Chondrocyte (in vitro differentiated cells): ENCODE results near the gene CCDC57. TPM values are rescaled to one million over a fixed set of nuclear protein-coding genes. Genes with fewer than 3 reads are reported as not detected.
A peak's percentile ranks its signal among the peaks of the same experiment; 100 is the strongest.

Source experiments
- DNase-seq: peaks from one replicate; pipeline ENCODE4 v3.0.0; 2021; ENCODE audit warnings: mixed read lengths, low spot score
- H3K27ac Mint-ChIP-seq: one replicate; pipeline ENCODE4 v1.8.0; 2021; ENCODE audit warnings: mild to moderate bottlenecking, moderate library complexity, mixed read lengths; ENCODE audit not compliant: unreplicated experiment
- H3K27me3 Mint-ChIP-seq: 2 replicates; pipeline ENCODE4 v1.8.0; 2021; ENCODE audit warnings: low read depth, mixed read lengths
- H3K36me3 Mint-ChIP-seq: 2 replicates; pipeline ENCODE4 v1.8.0; 2021; ENCODE audit warnings: low read depth, mixed read lengths
- H3K4me1 Mint-ChIP-seq: 2 replicates; pipeline ENCODE4 v1.8.0; 2021; ENCODE audit warnings: low read depth, mild to moderate bottlenecking, mixed read lengths
- H3K4me3 Mint-ChIP-seq: one replicate; pipeline ENCODE4 v1.8.0; 2021; ENCODE audit warnings: mild to moderate bottlenecking, moderate library complexity, mixed read lengths; ENCODE audit not compliant: unreplicated experiment
- H3K9me3 Mint-ChIP-seq: 2 replicates; pipeline ENCODE4 v1.8.0; 2021; ENCODE audit warnings: low read depth, mixed read lengths
- total RNA-seq: library from RNA; stranded (reverse); gene quantifications from 3 replicates; pipeline ENCODE4 v1.2.1, GENCODE V29; 2021
- TF ChIP-seq, protein P1 (sequence below): fragments of 200-600 bp; sonication (generic); IDR thresholded peaks from 2 replicates; pipeline ENCODE4 v1.5.0; 2021; ENCODE audit warnings: antibody characterized with exemption, mild to moderate bottlenecking, moderate library complexity

CCDC57 gene
- total RNA-seq, 1 donor from 2014 or later: 23.5 TPM

DNA sequence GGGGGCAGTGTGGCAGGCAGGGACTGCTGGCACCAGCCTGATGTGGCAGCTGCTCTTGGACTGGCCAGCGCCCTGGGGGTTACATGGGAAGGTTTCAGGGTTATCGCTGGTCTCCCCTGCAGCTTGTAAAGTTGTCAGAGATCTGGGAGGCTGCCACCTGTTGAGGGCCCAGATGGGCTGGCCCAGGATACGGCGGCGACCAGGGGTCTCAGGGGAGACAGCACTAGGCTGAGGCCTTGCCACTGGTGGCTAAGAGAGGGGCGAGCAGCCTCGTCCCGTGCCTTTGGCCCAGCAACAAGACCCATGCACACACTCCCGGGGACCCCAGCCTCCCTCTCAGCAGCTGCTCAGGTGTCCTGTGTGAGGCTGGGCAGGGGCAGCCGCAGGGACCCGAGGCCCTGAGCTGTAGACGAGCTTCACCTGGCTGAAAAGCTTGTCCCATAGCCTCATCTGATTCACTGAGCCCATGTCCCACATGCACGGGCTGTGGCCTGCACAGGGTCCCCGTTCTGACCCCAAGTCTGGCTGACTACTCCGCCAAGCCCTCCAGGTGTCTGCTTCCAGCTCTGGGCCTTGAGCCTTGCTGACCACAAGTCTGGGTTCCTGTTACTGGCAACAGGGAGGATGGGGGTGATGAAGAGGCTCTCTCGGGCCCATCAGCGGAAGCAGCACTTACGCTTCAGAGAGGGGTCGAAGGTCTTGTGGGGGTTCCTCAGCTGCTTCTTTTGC lies 153.2 kb downstream of the CCDC57 start:
- Mint-ChIP-seq H3K4me3 (no peak overlapping the region), H3K27ac (no peak overlapping the region), H3K4me1 (peaks cover 6% of the 10 kb centered on the region), H3K9me3 (no peaks in the 10 kb centered on the region), H3K36me3 (peaks cover 3% of the 10 kb centered on the region), H3K27me3 (no peaks in the 10 kb centered on the region)
- TF ChIP-seq, protein P1, sequence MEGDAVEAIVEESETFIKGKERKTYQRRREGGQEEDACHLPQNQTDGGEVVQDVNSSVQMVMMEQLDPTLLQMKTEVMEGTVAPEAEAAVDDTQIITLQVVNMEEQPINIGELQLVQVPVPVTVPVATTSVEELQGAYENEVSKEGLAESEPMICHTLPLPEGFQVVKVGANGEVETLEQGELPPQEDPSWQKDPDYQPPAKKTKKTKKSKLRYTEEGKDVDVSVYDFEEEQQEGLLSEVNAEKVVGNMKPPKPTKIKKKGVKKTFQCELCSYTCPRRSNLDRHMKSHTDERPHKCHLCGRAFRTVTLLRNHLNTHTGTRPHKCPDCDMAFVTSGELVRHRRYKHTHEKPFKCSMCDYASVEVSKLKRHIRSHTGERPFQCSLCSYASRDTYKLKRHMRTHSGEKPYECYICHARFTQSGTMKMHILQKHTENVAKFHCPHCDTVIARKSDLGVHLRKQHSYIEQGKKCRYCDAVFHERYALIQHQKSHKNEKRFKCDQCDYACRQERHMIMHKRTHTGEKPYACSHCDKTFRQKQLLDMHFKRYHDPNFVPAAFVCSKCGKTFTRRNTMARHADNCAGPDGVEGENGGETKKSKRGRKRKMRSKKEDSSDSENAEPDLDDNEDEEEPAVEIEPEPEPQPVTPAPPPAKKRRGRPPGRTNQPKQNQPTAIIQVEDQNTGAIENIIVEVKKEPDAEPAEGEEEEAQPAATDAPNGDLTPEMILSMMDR: no peak
- peak; percentile 88 for DNase-seq

DNA sequence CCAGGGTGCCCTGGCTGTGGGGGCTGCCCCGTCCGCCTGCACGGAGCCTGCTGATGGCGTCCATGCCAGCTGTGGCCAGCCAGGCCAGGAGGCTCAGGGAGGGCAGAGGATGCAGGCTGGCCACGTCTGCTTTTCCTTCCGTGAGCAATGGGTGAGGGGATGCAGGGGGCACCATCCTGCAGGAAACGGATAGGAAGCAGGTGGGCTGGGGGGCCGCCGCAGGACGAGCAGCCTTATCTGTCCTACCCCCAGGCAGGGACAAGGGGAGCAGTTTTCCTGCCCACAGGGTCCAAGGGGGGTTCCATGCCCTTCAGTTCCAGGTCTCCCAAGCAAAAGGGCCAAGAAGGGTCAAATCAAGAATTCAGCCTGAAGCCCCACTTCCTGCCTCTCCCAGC lies 153.8 kb downstream of the CCDC57 start:
- no peaks in the 10 kb centered on the region for H3K27me3 Mint-ChIP-seq
- H3K27ac Mint-ChIP-seq: no peak overlapping the region
- DNase-seq: no peak
- H3K4me3 Mint-ChIP-seq: no peak overlapping the region
- peaks cover 3% of the 10 kb centered on the region for H3K36me3 Mint-ChIP-seq
- TF ChIP-seq, protein P1: no peak
- H3K9me3 Mint-ChIP-seq: no peaks in the 10 kb centered on the region
- peaks cover under 1% of the 10 kb centered on the region for H3K4me1 Mint-ChIP-seq

DNA sequence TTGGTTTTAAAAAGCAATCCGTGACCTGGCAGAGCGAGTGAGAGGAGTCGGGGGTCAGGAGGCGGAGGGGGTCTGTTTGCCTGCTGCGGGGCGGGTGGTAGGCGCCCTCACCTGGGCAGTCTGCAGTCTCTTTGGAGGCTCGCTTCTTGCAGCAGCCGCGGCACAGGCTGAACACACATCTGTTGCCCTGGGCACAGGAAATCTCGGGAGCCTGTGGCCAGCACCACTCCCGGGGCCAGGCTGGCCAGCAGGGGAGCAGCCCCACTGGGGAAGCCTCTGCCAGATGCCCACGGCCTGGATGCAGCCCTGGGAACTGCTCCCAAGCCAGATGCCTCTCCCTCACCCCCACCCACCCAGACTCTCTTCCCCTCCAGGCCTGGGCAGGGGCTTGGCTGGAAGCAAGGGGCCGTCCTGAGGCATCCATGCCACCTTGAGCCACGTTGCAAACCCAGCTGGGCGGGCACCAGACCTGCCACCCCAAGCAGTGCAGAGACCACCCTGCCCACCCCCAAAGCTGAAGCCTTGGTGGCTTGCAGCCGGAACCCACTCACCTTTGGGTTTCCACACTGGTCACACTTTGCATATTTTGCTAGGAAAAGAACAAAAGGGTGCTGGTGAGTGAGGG lies 154.3 kb downstream of the CCDC57 start:
- DNase-seq: peak; percentile 89
- Mint-ChIP-seq H3K36me3 (peaks cover 3% of the 10 kb centered on the region), H3K27me3 (no peaks in the 10 kb centered on the region), H3K9me3 (no peaks in the 10 kb centered on the region), H3K27ac (no peak overlapping the region), H3K4me1 (peaks cover 1% of the 10 kb centered on the region), H3K4me3 (no peak overlapping the region)
- TF ChIP-seq, protein P1: no peak

DNA sequence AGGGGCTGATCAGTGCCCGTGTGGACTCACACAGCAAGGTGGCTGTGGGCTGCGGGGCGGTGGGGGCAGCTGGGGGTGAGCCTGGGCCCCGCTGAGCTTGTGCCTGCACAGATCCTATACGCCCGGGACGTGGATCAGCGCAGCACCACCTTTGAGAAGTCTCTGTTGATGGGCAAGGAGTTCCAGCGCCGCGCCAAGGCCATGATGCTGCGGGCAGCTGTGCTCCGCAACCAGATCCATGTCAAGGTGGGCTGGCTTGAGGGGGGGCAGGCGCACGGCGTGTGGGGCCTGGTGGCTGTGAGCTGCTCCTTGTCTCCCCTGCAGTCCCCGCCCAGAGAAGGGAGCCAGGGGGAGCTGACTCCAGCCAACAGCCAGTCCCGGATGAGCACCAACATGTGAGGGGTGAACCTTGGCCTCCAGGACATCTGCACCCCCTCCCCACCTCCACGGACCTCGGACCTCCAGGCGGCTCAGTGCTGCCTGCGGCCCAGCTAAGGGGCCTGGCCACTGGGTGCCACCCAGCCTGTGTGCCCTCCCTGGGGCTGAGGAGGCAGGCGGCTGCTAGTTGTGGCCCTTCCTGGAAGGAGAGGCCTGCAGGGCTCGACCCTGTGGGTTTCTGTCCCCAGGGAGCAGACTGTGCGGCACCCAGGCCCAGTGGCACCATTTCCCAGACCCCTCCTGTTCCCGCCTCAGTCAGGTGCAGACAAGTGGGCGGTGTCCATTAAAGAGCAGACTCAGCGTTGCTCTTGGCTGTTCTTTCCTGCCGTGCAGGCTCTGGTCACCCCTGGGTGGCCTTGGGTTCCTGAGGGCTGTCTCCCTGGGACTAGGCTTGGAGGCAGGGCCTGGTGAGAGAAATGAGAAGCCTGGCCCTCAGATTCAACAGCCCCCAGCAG lies 155.7 kb downstream of the CCDC57 start:
- no peaks in the 10 kb centered on the region for H3K27me3 Mint-ChIP-seq
- peaks cover 3% of the 10 kb centered on the region for H3K36me3 Mint-ChIP-seq
- H3K27ac Mint-ChIP-seq: no peak overlapping the region
- H3K4me3 Mint-ChIP-seq: no peak overlapping the region
- H3K9me3 Mint-ChIP-seq: no peaks in the 10 kb centered on the region
- TF ChIP-seq, protein P1: no peak
- peaks cover 10% of the 10 kb centered on the region for H3K4me1 Mint-ChIP-seq
- DNase-seq: peak; percentile 87
